ENCODE data around the gene TPRG1. TPM values are rescaled to one million over a fixed set of nuclear protein-coding genes. Genes with fewer than 3 reads are reported as not detected.

Gene TPRG1
- total and polyA plus RNA-seq, 2 donors (not counting 3 experiments of a cell fraction or from before 2014, with no cell fraction given), result 0.30 TPM; not detected in 1

DNA sequence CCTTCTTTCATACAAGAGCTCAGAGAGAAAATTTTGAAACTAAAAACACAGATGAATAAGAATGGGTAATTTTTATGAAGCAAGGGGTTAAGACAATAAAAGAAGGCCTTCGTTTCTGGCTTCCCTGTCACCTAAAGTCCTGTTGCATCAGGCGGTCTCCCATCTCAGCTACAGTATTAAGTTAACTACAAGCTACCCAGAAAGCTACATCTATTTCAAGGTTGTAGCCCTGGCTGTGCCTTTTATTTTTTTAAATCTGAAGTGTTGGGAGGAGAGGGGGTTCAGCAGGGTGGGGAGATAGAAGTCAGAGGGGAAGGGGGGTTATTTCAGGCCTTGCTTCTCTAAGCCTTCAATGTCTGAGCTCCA, 183.3 kb downstream of the TPRG1 start:
- CTCF ChIA-PET, result no interaction called here
- dilution Hi-C loops (cut with MboI; ENCODE audit: extremely low pct_ligation_motif_present, low sequenced_read_pairs), result no loop called here
- H3K27me3 ChIP-seq (ENCODE audit: control insufficient read depth in 2 of 2, insufficient read depth in 2 of 2, low read length in 2 of 2), result no peaks in the 10 kb centered on the region
- H3K4me3 ChIP-seq (replicated peaks in 1 of 3; ENCODE audit: insufficient read depth in 1 of 3, low read depth in 1 of 3, low read length in 3 of 3), result no peak overlapping the region
- H3K9ac ChIP-seq (replicated peaks; ENCODE audit: extremely low read depth, insufficient read depth, low read length), result no peak overlapping the region
- DNase-seq (ENCODE audit: low read depth, low spot score) (no peak), FAIRE-seq (no peak)
- no peak overlapping the region for H3K27ac ChIP-seq (ENCODE audit: insufficient read depth, low read depth, low read length)
- no peaks in the 10 kb centered on the region for H3K36me3 ChIP-seq (ENCODE audit: control insufficient read depth in 2 of 2, extremely low read depth in 1 of 2, insufficient read depth in 2 of 2, low read length in 2 of 2)
- H3K4me2 ChIP-seq (ENCODE audit: insufficient read depth, low read length), result no peak overlapping the region
- H3K4me1 ChIP-seq (ENCODE audit: control insufficient read depth, extremely low read depth, insufficient read depth, low read length), result no peaks in the 10 kb centered on the region
- no peaks in the 10 kb centered on the region for H3K9me1 ChIP-seq (replicated peaks; ENCODE audit: control insufficient read depth, extremely low read depth, insufficient read depth, low read length)
- no peak for TF ChIP-seq POLR2A (IDR thresholded peaks at IDR 0.05; ENCODE audit: low read depth, low read length)
- TF ChIP-seq FOS (IDR thresholded peaks at IDR 0.05; ENCODE audit: borderline replicate concordance, insufficient read depth, low read length), result no peak
- TF ChIP-seq, protein P1, sequence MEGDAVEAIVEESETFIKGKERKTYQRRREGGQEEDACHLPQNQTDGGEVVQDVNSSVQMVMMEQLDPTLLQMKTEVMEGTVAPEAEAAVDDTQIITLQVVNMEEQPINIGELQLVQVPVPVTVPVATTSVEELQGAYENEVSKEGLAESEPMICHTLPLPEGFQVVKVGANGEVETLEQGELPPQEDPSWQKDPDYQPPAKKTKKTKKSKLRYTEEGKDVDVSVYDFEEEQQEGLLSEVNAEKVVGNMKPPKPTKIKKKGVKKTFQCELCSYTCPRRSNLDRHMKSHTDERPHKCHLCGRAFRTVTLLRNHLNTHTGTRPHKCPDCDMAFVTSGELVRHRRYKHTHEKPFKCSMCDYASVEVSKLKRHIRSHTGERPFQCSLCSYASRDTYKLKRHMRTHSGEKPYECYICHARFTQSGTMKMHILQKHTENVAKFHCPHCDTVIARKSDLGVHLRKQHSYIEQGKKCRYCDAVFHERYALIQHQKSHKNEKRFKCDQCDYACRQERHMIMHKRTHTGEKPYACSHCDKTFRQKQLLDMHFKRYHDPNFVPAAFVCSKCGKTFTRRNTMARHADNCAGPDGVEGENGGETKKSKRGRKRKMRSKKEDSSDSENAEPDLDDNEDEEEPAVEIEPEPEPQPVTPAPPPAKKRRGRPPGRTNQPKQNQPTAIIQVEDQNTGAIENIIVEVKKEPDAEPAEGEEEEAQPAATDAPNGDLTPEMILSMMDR (IDR thresholded peaks at IDR 0.05; ENCODE audit: extremely low read depth in 1 of 2, insufficient read depth in 1 of 2, low read depth in 1 of 2, low read length in 2 of 2), result no peak
- TF ChIP-seq POLR2AphosphoS5 (IDR thresholded peaks at IDR 0.05; ENCODE audit: insufficient read depth, low read depth, low read length), result no peak
- no peak for TF ChIP-seq EZH2 (IDR thresholded peaks at IDR 0.05; ENCODE audit: borderline replicate concordance, low read depth, low read length, severe bottlenecking)
- no peak for TF ChIP-seq JUN (IDR thresholded peaks at IDR 0.05; ENCODE audit: borderline replicate concordance, insufficient read depth, insufficient read length, low read depth)
- no peak for TF ChIP-seq MAX (IDR thresholded peaks at IDR 0.05; ENCODE audit: insufficient read depth, insufficient read length)
- no peak for TF ChIP-seq GATA2 (IDR thresholded peaks at IDR 0.05; ENCODE audit: insufficient read depth, insufficient read length, low read depth, low read length)
- no peak for TF ChIP-seq MYC (IDR thresholded peaks at IDR 0.05; ENCODE audit: low read depth, low read length)
- POLR2A ChIA-PET, result no interaction called here
- H3K9me3 ChIP-seq (replicated peaks; ENCODE audit: control insufficient read depth, insufficient read depth, low read length), result peaks cover 3% of the 10 kb centered on the region
- no peaks in the 10 kb centered on the region for H3K79me2 ChIP-seq (ENCODE audit: control insufficient read depth, insufficient read depth, low read length)
- no TSS peak for BruUV-seq (replicated peaks)
- no peak overlapping the region for H2AFZ ChIP-seq (ENCODE audit: low read depth, low read length)
- intact Hi-C loops (cut with micrococcal nuclease), result no loop called here
- no peaks in the 10 kb centered on the region for H4K20me1 ChIP-seq (replicated peaks; ENCODE audit: control insufficient read depth, extremely low read depth, insufficient read depth, low read length)

Data from endothelial cell of umbilical vein (primary cell).